ENCODE results near the gene ELP2.

ELP2 gene

DNA sequence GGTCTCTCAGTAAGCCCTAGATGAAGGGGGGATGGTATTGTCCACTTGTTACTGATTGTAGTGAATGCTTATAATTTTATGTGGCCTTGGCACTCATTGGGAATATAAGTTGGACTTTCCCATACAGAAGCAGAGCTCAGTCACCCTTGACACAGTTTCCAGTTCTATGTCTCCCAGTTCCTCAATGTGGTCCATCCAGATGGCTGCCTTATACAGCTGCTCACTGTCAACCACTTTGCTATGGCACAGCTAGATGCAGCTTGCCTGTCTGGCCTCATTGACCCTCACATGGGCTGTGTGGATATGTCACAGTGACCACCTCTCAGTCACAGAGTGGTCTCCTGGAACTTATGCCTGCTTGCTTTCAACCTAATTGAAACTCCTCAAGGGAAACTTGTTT lies 22.2 kb upstream of the ELP2 start:
- Histone ChIP-seq H3K79me2 (ENCODE audit: insufficient read depth, low read depth) (no peaks in the 10 kb centered on the region), H4K20me1 (ENCODE audit: insufficient read depth) (no peaks in the 10 kb centered on the region), H3K36me3 (ENCODE audit: insufficient read depth) (peaks cover 7% of the 10 kb centered on the region; the same call in 1 of the 2 replicates), H3K4me1 (ENCODE audit: low read depth, poor library complexity, severe bottlenecking) (peaks cover 5% of the 10 kb centered on the region), H3K27me3 (ENCODE audit: insufficient read depth, low read depth) (no peaks in the 10 kb centered on the region), H3K4me3 (IDR thresholded peaks at IDR 0.05; ENCODE audit: insufficient read depth, low read depth, low read length) (no peak overlapping the region), H3K27ac (no peak overlapping the region), H2AFZ (ENCODE audit: low read depth) (no peak overlapping the region), H3K9ac (no peak overlapping the region), H3K4me2 (no peak overlapping the region)
- TF ChIP-seq, protein P1, sequence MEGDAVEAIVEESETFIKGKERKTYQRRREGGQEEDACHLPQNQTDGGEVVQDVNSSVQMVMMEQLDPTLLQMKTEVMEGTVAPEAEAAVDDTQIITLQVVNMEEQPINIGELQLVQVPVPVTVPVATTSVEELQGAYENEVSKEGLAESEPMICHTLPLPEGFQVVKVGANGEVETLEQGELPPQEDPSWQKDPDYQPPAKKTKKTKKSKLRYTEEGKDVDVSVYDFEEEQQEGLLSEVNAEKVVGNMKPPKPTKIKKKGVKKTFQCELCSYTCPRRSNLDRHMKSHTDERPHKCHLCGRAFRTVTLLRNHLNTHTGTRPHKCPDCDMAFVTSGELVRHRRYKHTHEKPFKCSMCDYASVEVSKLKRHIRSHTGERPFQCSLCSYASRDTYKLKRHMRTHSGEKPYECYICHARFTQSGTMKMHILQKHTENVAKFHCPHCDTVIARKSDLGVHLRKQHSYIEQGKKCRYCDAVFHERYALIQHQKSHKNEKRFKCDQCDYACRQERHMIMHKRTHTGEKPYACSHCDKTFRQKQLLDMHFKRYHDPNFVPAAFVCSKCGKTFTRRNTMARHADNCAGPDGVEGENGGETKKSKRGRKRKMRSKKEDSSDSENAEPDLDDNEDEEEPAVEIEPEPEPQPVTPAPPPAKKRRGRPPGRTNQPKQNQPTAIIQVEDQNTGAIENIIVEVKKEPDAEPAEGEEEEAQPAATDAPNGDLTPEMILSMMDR (conservative IDR thresholded peaks at IDR 0.05; ENCODE audit: low read depth, low read length) = no peak

DNA sequence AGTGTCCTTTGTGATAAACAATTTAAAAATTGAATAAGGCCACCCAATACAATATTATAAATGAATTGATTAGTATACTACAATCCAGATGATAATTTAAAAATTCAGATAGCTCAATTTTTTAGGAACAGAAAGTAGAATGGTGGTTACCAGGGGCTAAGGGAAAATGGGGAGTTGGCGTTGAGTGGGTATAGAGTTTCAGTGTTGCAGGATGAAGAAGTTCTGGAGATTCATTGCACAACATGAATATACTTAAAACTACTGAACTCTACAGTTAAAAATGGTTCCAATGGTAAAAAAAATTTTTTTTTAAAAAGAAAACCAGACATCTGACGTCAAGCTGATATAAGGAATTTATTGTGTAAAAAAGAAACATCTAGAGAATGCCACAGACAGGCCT lies 21.5 kb upstream of the ELP2 start:
- no peak overlapping the region for H3K27ac ChIP-seq
- H3K4me2 ChIP-seq = no peak overlapping the region
- no peaks in the 10 kb centered on the region for H3K79me2 ChIP-seq (ENCODE audit: insufficient read depth, low read depth)
- TF ChIP-seq, protein P1 (conservative IDR thresholded peaks at IDR 0.05; ENCODE audit: low read depth, low read length) = no peak
- H3K36me3 ChIP-seq (ENCODE audit: insufficient read depth) = peaks cover 7% of the 10 kb centered on the region; the same call in 1 of the 2 replicates
- no peaks in the 10 kb centered on the region for H3K27me3 ChIP-seq (ENCODE audit: insufficient read depth, low read depth)
- H3K9ac ChIP-seq = no peak overlapping the region
- H4K20me1 ChIP-seq (ENCODE audit: insufficient read depth) = no peaks in the 10 kb centered on the region
- H2AFZ ChIP-seq (ENCODE audit: low read depth) = no peak overlapping the region
- no peak overlapping the region for H3K4me3 ChIP-seq (IDR thresholded peaks at IDR 0.05; ENCODE audit: insufficient read depth, low read depth, low read length)
- peaks cover 1% of the 10 kb centered on the region for H3K4me1 ChIP-seq (ENCODE audit: low read depth, poor library complexity, severe bottlenecking)

DNA sequence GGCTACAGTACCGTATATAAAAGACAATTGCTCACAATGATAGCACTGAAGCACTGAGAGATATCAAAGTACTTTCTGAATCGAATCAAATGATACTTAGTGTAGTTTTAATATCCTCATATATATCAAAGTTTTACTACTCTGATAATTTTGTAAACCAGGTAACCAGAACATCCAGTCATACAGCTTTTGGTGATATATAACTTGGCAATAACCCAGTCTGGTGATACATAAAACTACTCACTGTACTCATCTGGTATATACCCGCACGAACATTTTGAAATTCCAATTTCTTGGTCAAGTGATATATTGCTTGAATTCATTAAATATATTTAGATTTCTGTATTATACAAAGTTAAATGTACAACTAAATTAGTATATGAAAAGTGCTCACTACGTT lies 21.1 kb upstream of the ELP2 start:
- H4K20me1 ChIP-seq (ENCODE audit: insufficient read depth) = no peaks in the 10 kb centered on the region
- H2AFZ ChIP-seq (ENCODE audit: low read depth) = no peak overlapping the region
- H3K4me2 ChIP-seq = no peak overlapping the region
- H3K79me2 ChIP-seq (ENCODE audit: insufficient read depth, low read depth) = no peaks in the 10 kb centered on the region
- H3K27me3 ChIP-seq (ENCODE audit: insufficient read depth, low read depth) = no peaks in the 10 kb centered on the region
- H3K9ac ChIP-seq = no peak overlapping the region
- TF ChIP-seq, protein P1 (conservative IDR thresholded peaks at IDR 0.05; ENCODE audit: low read depth, low read length) = no peak
- H3K4me1 ChIP-seq (ENCODE audit: low read depth, poor library complexity, severe bottlenecking) = no peaks in the 10 kb centered on the region
- H3K4me3 ChIP-seq (IDR thresholded peaks at IDR 0.05; ENCODE audit: insufficient read depth, low read depth, low read length) = no peak overlapping the region
- H3K36me3 ChIP-seq (ENCODE audit: insufficient read depth) = peaks cover 7% of the 10 kb centered on the region; the same call in 1 of the 2 replicates
- no peak overlapping the region for H3K27ac ChIP-seq

DNA sequence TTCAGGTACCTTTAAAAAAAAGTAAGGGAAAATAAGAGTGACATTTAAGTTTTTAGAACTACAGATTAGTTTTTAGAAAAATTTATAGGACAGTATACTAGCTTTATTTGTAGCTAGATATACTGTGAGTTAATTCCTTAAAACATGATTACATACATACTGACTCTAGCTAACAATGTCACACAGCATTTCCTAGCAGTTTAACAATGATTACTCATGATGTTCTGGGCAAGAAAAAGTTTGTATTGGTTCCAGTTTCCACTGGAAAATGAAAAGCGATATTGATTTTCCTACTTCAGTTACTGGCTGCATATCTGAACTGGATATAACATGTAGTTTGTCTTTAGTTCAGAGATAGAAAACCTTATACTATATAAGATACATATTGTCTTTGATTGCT lies 20.0 kb upstream of the ELP2 start:
- peaks cover 7% of the 10 kb centered on the region; the same call in 1 of the 2 replicates for H3K36me3 ChIP-seq (ENCODE audit: insufficient read depth)
- no peaks in the 10 kb centered on the region for H3K27me3 ChIP-seq (ENCODE audit: insufficient read depth, low read depth)
- H3K4me3 ChIP-seq (IDR thresholded peaks at IDR 0.05; ENCODE audit: insufficient read depth, low read depth, low read length) = no peak overlapping the region
- TF ChIP-seq, protein P1 (conservative IDR thresholded peaks at IDR 0.05; ENCODE audit: low read depth, low read length) = no peak
- H3K9ac ChIP-seq = no peak overlapping the region
- H3K79me2 ChIP-seq (ENCODE audit: insufficient read depth, low read depth) = no peaks in the 10 kb centered on the region
- no peaks in the 10 kb centered on the region for H4K20me1 ChIP-seq (ENCODE audit: insufficient read depth)
- H3K4me2 ChIP-seq = no peak overlapping the region
- no peaks in the 10 kb centered on the region for H3K4me1 ChIP-seq (ENCODE audit: low read depth, poor library complexity, severe bottlenecking)
- H2AFZ ChIP-seq (ENCODE audit: low read depth) = no peak overlapping the region
- H3K27ac ChIP-seq = no peak overlapping the region

All from KMS-11 (cell line).